ENCODE results near the gene TM4SF1. TPM values are rescaled to one million over a fixed set of nuclear protein-coding genes. Genes with fewer than 3 reads are reported as not detected.

Gene TM4SF1
- polyA plus RNA-seq, 1 donor from 2014 or later = 0.81 TPM

DNA sequence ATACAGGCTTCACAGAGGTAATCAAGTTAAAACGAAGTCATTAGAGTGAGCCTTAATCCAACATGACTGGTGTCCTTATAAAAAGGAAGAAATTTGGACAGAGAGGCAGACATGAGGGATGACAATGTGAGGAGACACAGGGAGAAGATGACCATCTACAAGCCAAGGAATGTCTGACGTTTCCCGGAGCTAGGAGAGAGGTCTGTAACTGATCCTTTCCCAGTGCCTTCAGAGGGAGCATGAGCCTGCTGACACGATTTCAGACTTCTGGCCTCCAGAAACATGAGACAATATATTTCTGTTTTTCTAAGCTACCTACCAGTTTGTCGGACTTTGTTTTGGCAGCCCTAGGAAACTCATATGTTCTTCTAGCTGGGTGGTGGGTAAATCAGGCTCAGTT lies 15.1 kb downstream of the TM4SF1 start:
- Histone ChIP-seq H3K36me3 (ENCODE audit: insufficient read depth, low read length) (no peaks in the 10 kb centered on the region), H3K9me3 (ENCODE audit: low read length) (no peaks in the 10 kb centered on the region), H3K9ac (ENCODE audit: low read length) (no peak overlapping the region), H3K9me2 (ENCODE audit: insufficient read depth, low read length) (no peaks in the 10 kb centered on the region), H3K27ac (ENCODE audit: low read length) (no peak overlapping the region), H3K27me3 (ENCODE audit: insufficient read depth, low read depth, low read length) (no peaks in the 10 kb centered on the region), H3K79me2 (replicated peaks; ENCODE audit: insufficient read depth, low read length) (no peaks in the 10 kb centered on the region), H3F3A (ENCODE audit: insufficient read depth, low read length, poor library complexity, severe bottlenecking) (no peaks in the 10 kb centered on the region), H3K4me3 (ENCODE audit: low read length) (no peak overlapping the region), H3K4me2 (ENCODE audit: low read length) (no peak overlapping the region), H4K20me1 (ENCODE audit: insufficient read depth) (no peaks in the 10 kb centered on the region), H2AFZ (ENCODE audit: low read depth, low read length) (no peak overlapping the region)
- TF ChIP-seq EP300 (conservative IDR thresholded peaks at IDR 0.05; ENCODE audit: poor library complexity, severe bottlenecking) (no peak), MXI1 (conservative IDR thresholded peaks at IDR 0.05; ENCODE audit: poor library complexity, severe bottlenecking) (no peak), RAD21 (conservative IDR thresholded peaks at IDR 0.05) (no peak), SMC3 (conservative IDR thresholded peaks at IDR 0.05; ENCODE audit: poor library complexity) (no peak), EZH2 (IDR thresholded peaks at IDR 0.05; ENCODE audit: borderline replicate concordance, insufficient read depth, low read length, poor library complexity, severe bottlenecking) (no peak), POLR2AphosphoS5 (IDR thresholded peaks at IDR 0.05) (no peak)
- TF ChIP-seq, protein P1, sequence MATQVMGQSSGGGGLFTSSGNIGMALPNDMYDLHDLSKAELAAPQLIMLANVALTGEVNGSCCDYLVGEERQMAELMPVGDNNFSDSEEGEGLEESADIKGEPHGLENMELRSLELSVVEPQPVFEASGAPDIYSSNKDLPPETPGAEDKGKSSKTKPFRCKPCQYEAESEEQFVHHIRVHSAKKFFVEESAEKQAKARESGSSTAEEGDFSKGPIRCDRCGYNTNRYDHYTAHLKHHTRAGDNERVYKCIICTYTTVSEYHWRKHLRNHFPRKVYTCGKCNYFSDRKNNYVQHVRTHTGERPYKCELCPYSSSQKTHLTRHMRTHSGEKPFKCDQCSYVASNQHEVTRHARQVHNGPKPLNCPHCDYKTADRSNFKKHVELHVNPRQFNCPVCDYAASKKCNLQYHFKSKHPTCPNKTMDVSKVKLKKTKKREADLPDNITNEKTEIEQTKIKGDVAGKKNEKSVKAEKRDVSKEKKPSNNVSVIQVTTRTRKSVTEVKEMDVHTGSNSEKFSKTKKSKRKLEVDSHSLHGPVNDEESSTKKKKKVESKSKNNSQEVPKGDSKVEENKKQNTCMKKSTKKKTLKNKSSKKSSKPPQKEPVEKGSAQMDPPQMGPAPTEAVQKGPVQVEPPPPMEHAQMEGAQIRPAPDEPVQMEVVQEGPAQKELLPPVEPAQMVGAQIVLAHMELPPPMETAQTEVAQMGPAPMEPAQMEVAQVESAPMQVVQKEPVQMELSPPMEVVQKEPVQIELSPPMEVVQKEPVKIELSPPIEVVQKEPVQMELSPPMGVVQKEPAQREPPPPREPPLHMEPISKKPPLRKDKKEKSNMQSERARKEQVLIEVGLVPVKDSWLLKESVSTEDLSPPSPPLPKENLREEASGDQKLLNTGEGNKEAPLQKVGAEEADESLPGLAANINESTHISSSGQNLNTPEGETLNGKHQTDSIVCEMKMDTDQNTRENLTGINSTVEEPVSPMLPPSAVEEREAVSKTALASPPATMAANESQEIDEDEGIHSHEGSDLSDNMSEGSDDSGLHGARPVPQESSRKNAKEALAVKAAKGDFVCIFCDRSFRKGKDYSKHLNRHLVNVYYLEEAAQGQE (IDR thresholded peaks at IDR 0.05; ENCODE audit: borderline replicate concordance) = no peak
- TF ChIP-seq, protein P2, sequence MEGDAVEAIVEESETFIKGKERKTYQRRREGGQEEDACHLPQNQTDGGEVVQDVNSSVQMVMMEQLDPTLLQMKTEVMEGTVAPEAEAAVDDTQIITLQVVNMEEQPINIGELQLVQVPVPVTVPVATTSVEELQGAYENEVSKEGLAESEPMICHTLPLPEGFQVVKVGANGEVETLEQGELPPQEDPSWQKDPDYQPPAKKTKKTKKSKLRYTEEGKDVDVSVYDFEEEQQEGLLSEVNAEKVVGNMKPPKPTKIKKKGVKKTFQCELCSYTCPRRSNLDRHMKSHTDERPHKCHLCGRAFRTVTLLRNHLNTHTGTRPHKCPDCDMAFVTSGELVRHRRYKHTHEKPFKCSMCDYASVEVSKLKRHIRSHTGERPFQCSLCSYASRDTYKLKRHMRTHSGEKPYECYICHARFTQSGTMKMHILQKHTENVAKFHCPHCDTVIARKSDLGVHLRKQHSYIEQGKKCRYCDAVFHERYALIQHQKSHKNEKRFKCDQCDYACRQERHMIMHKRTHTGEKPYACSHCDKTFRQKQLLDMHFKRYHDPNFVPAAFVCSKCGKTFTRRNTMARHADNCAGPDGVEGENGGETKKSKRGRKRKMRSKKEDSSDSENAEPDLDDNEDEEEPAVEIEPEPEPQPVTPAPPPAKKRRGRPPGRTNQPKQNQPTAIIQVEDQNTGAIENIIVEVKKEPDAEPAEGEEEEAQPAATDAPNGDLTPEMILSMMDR (IDR thresholded peaks at IDR 0.05; ENCODE audit: poor library complexity, severe bottlenecking) = no peak

DNA sequence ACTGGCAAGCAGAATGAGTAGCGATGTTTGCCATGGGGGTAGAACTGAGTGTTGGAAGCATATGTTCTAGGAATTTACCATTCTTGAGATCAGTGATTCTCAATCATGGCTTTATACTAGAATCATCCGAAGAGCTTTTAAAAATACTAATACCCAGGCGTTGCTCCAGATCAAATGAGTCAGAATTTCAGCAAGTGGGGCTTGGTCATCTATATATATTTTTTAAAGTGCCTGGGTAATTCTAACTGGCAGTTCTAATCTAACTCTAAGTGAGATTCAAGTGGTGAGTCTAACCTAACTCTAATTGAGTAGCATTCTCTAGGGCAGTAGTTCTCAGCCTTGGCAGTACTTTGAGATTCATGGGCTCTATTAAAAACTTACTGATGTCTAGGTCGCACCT lies 20.8 kb downstream of the TM4SF1 start:
- H3F3A ChIP-seq (ENCODE audit: insufficient read depth, low read length, poor library complexity, severe bottlenecking) = no peaks in the 10 kb centered on the region
- no peak overlapping the region for H3K4me2 ChIP-seq (ENCODE audit: low read length)
- no peaks in the 10 kb centered on the region for H3K27me3 ChIP-seq (ENCODE audit: insufficient read depth, low read depth, low read length)
- H3K9me3 ChIP-seq (ENCODE audit: low read length) = no peaks in the 10 kb centered on the region
- H3K27ac ChIP-seq (ENCODE audit: low read length) = no peak overlapping the region
- H3K36me3 ChIP-seq (ENCODE audit: insufficient read depth, low read length) = no peaks in the 10 kb centered on the region
- H3K9ac ChIP-seq (ENCODE audit: low read length) = no peak overlapping the region
- no peaks in the 10 kb centered on the region for H4K20me1 ChIP-seq (ENCODE audit: insufficient read depth)
- H2AFZ ChIP-seq (ENCODE audit: low read depth, low read length) = no peak overlapping the region
- no peaks in the 10 kb centered on the region for H3K79me2 ChIP-seq (replicated peaks; ENCODE audit: insufficient read depth, low read length)
- H3K9me2 ChIP-seq (ENCODE audit: insufficient read depth, low read length) = no peaks in the 10 kb centered on the region
- no peak for TF ChIP-seq TAF1 (IDR thresholded peaks at IDR 0.05; ENCODE audit: low read depth)
- TF ChIP-seq, protein P1 (IDR thresholded peaks at IDR 0.05; ENCODE audit: borderline replicate concordance) = no peak
- no peak for TF ChIP-seq SMC3 (conservative IDR thresholded peaks at IDR 0.05; ENCODE audit: poor library complexity)
- no peak for TF ChIP-seq RAD21 (conservative IDR thresholded peaks at IDR 0.05)
- no peak for TF ChIP-seq EZH2 (IDR thresholded peaks at IDR 0.05; ENCODE audit: borderline replicate concordance, insufficient read depth, low read length, poor library complexity, severe bottlenecking)
- no peak overlapping the region for H3K4me3 ChIP-seq (ENCODE audit: low read length)

Measured in neural cell (in vitro differentiated cells).